Embryonic facial prominence (tissue), 1 donor: ENCODE data around the gene PCF11.
"Not testable (repeated sequence)": the region's sequence is repeated elsewhere in the genome, so short reads cannot be mapped to it uniquely, and the experiment has no call there.

ENCODE experiments used
- DNase-seq: peaks from one replicate; pipeline ENCODE4 v3.0.0-alpha.2; 2016; ENCODE audit errors: extremely low spot score

The PCF11 gene

GRCh38 chr11:83156996-83157593 lies at the start of gene PCF11:
Gene PCF11, plus strand, starts transcription at chr11:83157131. Its CDS starts 309 bp downstream, at chr11:83157440.
- DNase-seq, result peak; percentile 10

DNA sequence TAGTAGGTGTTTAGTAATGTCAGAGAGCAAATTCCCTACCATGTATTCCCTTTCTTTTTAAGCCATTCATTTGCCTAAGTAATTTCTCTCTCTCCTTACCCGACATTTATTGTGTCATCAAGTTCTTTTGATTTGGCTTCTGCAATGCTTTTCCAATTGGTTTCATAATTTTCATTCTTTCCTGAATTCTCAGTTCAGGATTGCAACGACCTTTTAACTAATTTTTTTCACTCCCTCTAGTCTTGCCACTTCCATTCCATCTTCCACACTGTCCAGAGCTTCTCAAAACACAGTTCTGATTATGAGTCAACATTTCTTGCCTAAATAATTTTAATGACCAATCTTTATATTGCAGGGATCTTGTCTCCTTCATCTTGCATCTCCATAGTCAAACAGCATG lies 44.0 kb upstream of the PCF11 start:
- no peak for DNase-seq

GRCh38 chr11:83115026-83115425 lies 41.9 kb upstream of the PCF11 start:
- no peak for DNase-seq

DNA sequence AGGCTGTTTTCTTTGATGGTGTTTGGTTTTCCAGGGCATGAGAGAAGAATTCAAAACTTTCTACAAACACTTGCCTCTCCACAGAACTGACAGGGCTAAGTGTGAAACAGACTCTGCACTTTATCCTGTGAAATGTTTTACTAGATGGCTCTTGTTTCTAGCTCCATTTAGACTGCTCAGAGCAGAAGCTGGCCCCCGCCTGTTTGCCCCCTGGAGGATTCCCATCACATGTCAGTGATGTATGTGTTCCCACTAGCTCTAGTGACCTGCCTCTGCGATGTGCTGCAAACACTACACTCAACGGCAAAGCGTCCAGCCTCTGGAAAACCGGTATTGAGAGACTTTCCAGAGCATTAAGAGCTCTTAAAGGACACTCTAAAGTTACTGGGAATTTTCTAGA lies 41.4 kb upstream of the PCF11 start:
- no peak for DNase-seq

GRCh38 chr11:83116015-83116641 lies 40.8 kb upstream of the PCF11 start:
- DNase-seq, result no peak

DNA sequence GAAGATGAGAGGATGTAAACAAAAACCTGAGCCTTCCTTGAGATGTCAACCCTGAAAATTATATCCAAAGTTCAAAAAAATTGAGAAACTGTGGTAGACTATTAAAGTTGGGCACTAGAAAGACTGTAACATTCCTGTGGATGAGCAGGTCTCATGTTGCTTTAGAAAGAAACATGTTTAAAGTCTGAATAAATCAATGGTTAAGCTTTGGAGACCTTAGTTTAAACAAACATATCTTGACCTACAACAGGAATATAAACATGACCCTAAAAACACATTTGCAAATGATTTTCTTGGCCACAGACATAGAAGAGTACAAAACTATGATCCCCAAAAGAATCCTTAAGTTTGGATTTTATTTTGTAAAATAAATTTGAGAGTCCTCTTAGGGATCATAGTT lies 38.1 kb upstream of the PCF11 start:
- DNase-seq, result no peak

DNA sequence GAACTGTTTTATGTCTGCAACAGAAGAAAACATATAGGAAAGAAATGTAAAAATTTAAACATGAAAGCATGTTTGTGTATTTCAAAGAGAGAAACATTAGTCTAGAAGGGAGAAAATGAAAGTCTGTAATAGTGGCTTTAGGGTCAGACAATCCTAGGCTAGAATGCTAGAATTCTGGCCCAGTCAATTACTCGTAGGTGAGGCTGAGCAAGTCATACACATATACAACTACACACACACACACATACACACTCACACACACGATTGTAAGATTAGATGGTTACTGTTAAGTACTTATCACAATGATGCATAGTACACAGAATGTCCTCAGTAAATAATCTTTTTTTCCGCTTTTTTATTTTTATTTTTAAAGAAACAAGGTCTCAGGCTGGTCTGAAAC lies 37.7 kb upstream of the PCF11 start:
- no peak for DNase-seq

DNA sequence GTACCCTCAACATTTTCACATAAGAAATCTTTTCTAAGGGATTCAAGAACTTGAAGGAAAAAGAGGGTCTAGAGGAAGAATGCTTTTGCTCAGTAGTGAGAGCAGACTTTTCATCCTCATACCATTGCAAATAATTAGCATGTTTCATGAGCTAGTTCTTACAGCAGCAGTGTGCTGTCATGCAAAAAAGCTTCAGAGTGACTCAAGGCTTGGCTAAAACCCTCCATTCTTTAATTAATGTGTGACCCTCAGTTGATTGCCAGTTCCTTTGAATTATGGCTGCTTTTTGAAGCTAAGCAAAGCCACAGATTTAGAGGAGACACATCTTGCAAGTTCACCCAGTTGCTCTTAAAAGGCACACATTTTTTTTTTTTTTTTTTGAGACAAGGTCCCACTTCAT lies 36.6 kb upstream of the PCF11 start:
- DNase-seq, result no peak

- DNase-seq, result no peak
These were observed 34.9 kb upstream of the PCF11 start for GRCh38 chr11:83122050-83122449.

- DNase-seq, result no peak
These were observed 34.2 kb upstream of the PCF11 start for GRCh38 chr11:83122766-83123165.

DNA sequence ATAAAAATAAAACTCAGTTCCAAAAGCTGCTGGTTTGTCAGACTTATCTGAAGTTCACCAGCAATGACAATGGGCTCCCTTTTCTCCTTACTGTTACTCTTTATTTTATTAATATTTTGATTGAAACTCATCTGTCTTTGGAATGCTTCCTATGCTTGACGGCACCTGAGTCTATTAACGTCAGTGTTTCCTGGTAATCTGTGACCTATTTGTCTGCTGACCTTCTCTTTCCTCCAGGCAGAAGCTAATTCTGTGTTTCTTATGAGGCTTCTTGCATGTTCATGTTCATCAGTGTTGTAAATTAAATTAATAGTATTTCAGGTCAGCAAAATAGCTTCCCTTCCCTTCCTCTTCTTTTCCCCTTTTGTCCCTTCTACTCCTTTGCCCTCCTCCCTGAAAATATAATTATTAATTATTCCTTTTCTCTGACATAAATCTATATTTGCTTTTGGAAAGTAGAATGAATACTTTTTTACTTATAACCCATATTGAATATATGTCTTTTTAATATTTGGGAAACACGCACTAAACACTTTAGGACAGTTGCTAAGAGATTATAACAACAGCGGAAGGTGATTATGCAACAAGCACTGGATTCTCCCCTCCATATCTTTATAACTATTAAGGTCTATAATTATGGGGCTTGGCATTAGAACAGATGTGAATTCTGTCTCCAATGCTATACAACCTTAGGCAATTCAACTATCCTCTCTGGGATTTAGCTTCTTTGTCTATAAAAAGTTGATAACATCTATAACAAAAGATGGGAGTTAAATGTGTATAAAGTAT lies 32.1 kb upstream of the PCF11 start:
- no peak for DNase-seq

DNA sequence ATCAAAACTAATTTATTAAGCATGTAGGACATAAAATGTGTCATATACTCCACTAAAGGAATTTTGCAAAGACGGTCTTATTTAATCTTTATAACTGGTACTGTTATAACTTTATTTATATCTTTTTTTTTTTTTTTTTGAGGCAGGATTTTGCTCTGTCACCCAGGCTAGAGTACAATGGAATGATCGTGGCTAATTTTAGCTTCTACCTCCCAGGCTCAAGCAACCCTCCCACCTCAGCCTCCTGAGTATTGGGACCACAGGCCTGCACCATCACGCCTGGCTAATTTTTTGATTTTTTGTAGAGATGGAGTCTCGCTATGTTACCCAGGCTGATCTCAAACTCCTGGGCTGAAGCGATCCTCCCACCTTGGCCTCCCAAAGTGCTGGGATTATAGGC lies 31.4 kb upstream of the PCF11 start:
- DNase-seq, result no peak

DNA sequence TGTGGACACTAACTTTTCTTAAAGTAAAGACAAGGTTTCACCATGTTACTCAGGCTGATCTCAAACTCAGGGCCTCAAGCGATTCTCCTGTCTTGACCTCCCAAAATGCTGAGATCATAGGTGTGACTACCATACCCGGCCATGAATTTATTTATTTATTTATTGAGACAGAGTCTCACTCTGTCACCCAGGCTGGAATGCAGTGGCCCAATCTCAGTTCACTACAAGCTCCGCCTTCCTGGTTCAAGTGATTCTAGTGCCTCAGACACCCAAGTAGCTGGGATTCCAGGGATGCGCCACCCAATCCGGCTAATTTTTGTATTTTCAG lies 29.7 kb upstream of the PCF11 start:
- no peak for DNase-seq

GRCh38 chr11:83132191-83132590 lies 24.7 kb upstream of the PCF11 start:
- no peak for DNase-seq

- not testable (repeated sequence) for DNase-seq
These were observed 23.7 kb upstream of the PCF11 start for GRCh38 chr11:83133266-83133665.

GRCh38 chr11:83139310-83139709 lies 17.6 kb upstream of the PCF11 start:
- DNase-seq, result no peak

DNA sequence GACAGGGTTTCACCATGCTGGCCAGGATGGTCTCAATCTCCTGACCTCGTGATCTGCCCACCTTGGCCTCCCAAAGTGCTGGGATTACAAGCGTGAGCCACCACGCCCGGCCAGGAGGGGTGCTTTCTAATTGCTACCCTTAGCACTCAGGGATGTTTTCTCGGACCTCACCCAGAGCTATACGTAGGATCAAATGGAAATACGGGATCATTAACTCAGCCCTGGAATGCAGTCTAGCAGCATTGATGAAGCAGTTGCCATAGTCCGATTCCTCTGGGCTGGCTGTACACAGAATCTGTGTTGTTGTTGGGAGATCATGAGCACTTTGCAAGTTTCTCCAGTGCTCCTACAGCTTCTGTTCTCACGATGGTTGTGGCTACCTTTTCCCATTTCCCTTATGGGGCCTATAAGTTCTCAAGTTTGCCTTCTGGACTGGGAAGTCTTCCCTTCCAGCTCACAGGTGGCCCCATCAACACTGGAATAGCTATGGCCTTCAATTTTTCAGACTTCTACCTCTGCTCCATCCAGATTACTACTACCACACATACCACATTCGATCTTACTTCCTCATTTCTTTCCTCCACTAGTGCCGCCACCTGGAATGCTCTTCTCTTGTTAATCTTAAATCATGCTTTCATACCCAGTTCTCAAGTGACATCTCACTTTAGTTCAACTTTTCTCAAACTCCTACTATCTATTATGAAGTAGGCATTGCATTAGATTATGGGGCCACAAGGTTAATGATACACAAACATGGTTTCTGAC lies 16.1 kb upstream of the PCF11 start:
- DNase-seq, result no peak

DNA sequence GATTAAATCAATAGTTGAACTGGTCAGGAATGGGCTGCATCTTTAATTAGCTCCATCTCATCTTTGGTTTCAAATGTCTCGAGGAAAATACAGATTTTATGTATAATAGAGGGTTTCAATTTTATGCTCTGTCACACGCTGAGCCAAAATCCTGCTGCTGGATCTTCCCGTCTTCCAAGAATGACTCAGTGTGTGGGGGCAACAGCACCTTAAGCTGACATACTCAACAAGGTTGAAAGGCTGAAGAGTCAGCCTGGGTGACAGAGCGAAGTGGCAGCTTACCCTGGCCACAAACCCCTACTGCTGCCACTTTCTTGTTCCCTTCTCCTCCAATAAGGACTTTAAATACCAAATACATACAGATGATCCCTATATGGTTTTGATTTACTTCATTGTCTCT lies 9.0 kb upstream of the PCF11 start:
- no peak for DNase-seq

- DNase-seq, result no peak
These were observed 6.5 kb upstream of the PCF11 start for GRCh38 chr11:83150450-83150849.

GRCh38 chr11:83151274-83151977 lies 5.5 kb upstream of the PCF11 start:
- DNase-seq, result no peak

GRCh38 chr11:83152264-83152663 lies 4.7 kb upstream of the PCF11 start:
- no peak for DNase-seq

GRCh38 chr11:83153764-83154163 lies 3.2 kb upstream of the PCF11 start:
- DNase-seq, result no peak
